NCI-H510A treated with DMSO at 0.1 percent for 48 hours (cell line): ENCODE results near the gene MTHFR.

Experiments used
- DNase-seq: peaks from one replicate; lab custom pipeline; 2025; lab: John Stamatoyannopoulos, UW

Gene MTHFR

GRCh38 chr1:11753555-11754208 is 52.1 kb downstream of the MTHFR start:
- DNase-seq = no peak

DNA sequence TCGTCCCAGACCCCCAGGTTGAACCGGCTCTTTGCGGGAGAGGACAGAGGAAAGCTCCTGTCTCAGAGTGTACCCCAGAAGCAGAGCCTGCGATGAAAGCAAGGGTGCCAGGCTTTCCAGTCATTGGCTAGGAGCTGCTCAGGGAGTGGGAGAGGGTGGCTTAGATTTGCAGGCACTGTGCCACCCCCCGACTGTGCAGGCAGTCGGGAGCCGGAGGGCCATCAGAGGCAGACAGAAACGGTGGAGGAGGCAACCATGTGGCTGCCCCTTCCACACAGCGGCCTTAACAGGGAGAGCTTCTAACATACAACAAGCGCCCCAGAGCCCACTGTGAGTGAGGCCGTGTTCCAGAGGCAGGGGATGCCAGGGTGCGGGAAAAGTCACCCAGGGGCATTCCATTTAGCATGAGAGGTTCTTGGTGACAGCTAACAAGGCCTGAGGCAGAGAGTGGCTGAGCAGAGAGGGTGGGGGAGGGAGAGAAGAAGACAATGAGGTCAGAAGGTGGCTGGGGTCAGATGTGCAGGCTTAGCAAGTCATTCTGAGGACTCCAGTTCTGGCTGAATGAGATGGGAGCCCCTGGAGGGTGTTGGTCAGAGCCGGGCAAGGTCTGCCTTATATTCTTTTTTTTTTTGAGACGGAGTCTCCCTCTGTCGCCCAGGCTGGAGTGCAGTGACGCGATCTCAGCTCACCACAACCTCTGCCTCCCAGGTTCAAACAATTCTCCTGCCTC is 53.2 kb downstream of the MTHFR start:
- DNase-seq = no peak

- DNase-seq = no peak
These were observed 54.7 kb downstream of the MTHFR start for GRCh38 chr1:11751087-11751486.

DNA sequence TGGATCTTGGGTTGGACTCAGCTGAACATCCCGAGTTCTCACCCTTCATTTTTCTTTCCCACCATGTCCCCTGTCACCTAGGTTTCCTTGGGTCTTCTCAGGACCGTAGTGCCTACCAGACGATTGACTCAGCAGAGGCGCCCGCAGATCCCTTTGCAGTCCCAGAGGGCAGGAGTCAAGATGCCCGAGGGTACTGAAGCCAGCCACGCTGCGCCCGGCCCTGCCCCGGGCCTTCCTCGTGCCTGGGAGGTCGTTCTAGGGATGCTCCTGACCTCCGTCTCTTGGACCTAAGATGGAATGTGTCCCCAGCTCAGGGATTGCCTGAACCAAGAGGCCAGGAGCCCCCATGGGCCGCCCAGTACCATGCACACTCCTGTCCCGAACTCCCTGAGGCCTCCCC is 55.8 kb downstream of the MTHFR start:
- DNase-seq = no peak

GRCh38 chr1:11749203-11749689 is 56.5 kb downstream of the MTHFR start:
- DNase-seq = no peak

GRCh38 chr1:11748294-11749202 is 57.2 kb downstream of the MTHFR start:
- DNase-seq = no peak

DNA sequence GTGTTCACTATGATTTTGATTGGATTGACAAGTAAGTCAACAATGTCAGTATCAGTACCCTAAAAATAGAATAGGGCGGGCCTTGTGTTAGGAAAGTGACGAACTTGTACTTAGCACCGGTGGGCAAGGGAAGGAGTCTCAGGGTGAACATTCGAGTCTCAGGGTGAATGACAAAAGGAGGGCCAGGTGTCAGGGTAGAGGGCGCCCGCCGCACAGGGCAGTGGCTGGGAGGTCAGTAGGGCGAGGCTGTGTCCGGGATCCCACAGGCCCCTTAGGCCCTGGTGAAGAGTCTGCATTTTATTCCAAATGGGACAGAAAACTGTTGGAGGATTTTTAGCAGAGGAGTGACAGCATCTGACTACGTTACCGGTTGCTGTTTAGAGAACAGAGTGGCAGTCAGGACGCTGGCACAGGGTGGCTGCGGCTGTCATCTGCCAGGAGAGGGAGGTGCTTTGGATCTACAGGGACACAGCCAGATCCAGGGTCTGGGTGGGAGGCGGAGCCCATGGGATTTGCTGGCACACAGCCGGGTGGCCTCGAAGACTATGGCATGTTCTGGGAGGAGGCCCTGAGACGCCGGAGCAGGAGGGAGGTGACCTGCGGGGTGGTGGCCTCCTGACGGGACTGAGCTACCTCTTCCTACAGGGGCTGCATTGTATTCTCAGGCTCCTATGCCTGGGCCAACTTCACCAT is 58.8 kb downstream of the MTHFR start:
- no peak for DNase-seq

DNA sequence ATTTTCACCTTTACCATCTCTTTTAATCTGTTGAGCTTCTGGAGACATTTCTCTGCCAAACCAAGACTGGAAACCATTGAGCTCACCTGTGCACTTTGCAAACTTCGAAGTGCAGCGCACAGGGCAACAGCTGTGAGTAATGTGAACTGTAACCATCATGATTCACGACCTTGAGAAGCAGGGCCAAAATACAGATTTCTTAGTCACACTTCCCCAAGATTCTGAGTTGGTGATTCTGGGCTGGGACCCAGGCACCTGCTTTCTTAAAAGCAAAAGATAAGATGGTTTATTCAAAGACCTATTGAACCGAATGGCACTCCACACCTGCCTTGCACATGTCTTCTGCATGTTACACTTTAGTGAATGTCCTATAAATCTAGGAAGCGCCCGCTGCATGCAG is 59.7 kb downstream of the MTHFR start:
- no peak for DNase-seq

DNA sequence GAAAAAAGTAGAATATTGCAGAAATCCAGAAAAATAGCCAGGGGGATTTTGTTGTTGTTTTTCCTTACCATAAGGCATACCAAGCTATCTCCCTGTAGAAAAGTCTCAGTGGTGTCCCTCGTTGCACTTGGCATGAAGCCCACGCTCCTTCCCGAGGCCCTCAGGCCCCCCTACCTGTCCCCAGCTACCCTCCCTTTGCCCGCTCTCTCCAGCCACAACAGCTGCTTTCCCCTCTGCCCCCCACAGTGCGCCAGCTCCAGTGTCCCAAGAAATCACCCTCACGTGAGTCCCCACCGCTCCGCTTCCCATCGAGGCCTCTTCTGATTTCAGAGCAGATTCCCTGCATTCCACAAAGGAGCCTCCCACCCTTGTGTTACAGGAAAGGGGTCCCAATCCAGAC is 61.5 kb downstream of the MTHFR start:
- no peak for DNase-seq

GRCh38 chr1:11741919-11742558 is 63.7 kb downstream of the MTHFR start:
- no peak for DNase-seq

DNA sequence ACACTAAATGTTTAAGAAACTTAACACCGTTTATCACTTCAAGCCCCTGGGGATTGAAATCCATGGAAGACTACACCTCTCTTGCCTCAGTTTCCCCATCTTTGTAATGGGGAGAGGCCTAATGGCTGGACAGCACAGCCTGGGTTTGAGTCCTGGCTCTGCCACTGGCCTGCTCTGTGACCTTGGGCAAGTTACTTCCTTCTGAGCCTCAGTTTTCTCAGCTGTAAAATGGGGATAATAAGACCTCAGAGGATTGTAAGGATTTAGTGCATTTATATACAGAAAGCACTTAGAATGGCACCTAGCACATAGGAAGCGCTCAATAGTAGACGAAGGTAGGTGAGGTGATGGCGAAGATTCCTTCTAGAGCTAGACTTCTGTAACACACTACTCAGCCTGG is 64.3 kb downstream of the MTHFR start:
- DNase-seq = no peak

- no peak for DNase-seq
These were observed 65.2 kb downstream of the MTHFR start for GRCh38 chr1:11740258-11741192.

- DNase-seq = no peak
These were observed 67.0 kb downstream of the MTHFR start for GRCh38 chr1:11738783-11739182.

DNA sequence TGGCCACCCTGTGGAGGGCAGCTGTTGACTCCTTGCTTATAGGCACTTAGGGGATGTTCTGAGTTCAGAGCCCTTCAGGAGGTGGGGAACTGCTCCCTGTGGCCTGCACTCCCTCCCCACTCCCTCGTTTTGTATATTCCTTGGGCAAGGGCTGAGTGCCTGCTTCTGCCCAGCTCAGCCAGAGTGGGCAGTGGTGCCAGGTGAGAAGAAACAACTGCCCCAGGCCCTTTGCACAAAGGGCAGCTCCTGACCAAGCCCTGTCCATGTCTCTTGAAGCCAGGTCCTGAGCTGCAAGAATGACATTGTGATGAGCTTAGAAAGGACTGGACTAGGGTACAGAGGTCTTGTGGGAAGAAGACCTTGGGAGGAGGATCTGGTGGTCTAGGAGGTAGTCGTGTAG is 67.7 kb downstream of the MTHFR start:
- no peak for DNase-seq

GRCh38 chr1:11736746-11737639 is 68.8 kb downstream of the MTHFR start:
- peak; percentile 83 for DNase-seq

GRCh38 chr1:11735854-11736745 is 69.7 kb downstream of the MTHFR start, which contains the start of gene AGTRAP:
AGTRAP (plus strand) TSS chr1:11736136; CDS start chr1:11736209, 73 bp downstream.
- DNase-seq = peak; percentile 91
